Inferior parietal cortex (tissue), 1 donor: ENCODE data around the gene IL4R.
"Not testable (repeated sequence)": the region's sequence is repeated elsewhere in the genome, so short reads cannot be mapped to it uniquely, and the experiment has no call there.

Experiments used
- DNase-seq: peaks from one replicate; pipeline ENCODE4 v3.0.0-alpha.2; 2016; ENCODE audit errors: extremely low spot score

The IL4R gene

DNA sequence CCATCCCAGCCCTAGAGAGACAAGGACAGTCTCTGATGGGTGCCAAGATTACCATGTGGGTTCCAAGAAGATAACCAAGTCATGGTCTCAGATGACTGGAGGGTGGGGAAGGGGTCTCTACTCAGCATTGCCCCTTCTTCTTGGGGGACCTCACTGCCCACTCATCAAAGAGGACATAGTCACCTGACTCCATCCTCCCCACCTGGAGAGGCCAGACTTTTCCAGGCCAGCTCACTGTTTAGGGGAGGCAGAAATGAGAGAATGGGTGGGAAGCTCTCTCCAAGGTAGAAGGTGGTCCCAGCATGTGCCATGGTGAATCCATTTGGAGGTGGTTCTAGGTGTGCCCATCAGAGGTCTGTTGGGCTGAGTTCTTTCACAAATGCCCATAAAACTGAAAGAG is 67.5 kb downstream of the IL4R start:
- no peak for DNase-seq

- no peak for DNase-seq
Measured at GRCh38 chr16:27381974-27382855, 68.4 kb downstream of the IL4R start.

DNA sequence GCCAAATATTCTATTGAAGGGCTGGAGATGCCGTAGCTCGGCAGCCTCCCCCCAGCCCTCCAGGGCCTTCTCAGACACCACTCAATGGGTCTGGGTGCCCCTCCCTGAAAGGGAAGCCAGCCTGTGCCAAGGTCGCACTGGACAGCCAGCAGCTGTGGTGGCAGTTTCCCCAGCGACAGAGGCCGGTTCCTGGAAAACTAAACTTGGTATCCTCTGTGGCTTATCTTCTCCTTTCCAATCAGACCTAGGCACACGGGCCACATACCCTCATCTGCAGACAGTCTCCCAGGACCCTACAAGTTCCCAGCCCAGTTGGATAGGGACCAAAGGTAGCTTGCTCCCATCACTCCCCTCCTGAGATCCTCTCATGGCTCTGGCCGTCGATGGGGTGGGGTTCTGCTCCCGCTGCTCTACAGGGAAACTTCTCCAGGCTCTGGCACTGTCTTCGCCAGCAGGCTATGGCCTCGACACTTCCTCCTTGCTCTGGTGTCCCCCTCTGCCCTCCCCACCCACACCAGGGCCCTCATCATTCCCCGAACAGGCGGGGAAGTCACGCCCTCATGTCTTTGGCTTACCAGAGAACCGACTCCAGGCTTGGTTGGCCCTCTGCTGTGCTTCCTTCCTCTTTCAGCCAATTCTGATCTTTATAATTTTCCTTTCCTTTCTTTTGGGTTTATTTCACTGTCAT is 69.9 kb downstream of the IL4R start:
- DNase-seq = no peak

DNA sequence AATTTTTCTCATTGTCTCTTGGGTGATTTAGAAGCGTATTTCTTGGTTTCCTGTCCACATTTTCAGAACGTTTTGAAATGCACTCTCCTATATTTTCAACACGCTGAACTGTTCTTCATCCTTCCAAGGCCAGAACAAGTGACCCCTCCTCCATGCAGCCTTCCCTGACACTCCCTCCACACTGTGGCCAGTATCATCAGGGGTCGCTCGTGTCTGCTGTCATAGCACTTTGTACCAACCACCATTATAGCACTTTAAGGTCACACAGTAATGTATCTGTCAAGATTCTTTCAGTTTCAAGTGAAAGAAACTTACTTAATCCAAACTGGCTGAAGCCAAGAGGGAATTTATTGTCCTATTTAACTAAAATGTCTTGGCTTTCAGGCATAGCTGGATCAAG is 70.7 kb downstream of the IL4R start:
- DNase-seq = no peak

GRCh38 chr16:27385398-27385797 is 71.6 kb downstream of the IL4R start:
- DNase-seq = no peak

DNA sequence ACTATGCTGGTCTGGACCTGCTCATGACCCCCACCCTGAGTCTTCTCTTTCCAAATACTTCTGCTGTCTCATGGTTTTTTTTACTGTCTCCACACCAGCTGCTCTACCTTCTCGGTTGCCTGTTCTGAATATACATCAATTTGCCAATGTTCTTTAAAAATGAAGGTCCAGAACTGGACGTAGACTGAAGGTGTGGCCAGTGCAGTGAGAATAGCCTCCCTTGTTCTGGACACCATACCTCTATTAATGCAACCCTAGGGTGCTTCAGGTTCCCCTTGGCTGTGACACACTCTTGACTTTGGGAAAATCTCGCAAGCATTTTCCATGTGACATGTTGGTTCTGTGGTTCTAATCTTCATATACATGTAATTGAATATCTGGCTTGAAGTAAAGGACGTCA is 72.9 kb downstream of the IL4R start:
- no peak for DNase-seq

GRCh38 chr16:27387724-27388123 is 74.0 kb downstream of the IL4R start:
- DNase-seq = no peak

- no peak for DNase-seq
Measured at GRCh38 chr16:27389272-27389961, 75.6 kb downstream of the IL4R start.

DNA sequence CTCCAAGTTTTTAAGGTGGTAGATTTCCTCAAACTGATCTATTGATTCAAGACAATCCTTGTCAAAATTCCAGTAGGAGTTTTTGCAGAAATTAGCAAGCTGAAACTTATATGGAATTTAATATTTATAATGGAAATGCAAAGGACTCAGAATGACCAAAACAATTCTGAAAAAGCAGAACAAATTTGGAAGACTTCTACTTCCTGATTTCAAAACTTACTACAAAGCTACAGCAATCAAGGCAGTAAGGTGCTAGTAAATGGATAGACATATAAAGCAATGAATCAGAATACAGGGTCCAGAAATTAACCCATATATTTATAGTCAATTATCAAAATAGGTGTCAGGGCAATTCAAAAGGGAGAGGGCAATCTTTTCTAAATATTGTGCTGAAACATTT is 76.4 kb downstream of the IL4R start:
- DNase-seq = no peak

DNA sequence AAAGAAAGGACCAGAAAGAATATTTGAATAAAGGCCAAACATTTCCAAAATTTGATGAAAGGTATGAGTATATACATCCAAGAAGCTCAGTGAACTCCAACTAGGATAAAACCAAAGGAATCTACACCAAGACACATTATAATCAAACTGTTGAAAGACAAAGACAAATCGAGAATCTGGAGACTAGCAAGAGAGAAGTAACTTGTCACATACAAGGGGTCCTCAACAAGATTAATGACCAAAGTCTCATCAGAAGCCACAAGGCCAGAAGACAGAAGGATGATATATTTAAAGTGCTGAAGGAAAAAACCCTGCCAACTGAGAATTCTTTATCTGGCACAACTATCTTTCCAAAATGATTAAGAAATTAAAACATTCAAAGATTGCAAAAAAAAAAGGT is 78.9 kb downstream of the IL4R start:
- DNase-seq = no peak

- no peak for DNase-seq
Measured at GRCh38 chr16:27394516-27394915, 80.7 kb downstream of the IL4R start.

- not testable (repeated sequence) for DNase-seq
Measured at GRCh38 chr16:27398341-27398893, 84.6 kb downstream of the IL4R start.

DNA sequence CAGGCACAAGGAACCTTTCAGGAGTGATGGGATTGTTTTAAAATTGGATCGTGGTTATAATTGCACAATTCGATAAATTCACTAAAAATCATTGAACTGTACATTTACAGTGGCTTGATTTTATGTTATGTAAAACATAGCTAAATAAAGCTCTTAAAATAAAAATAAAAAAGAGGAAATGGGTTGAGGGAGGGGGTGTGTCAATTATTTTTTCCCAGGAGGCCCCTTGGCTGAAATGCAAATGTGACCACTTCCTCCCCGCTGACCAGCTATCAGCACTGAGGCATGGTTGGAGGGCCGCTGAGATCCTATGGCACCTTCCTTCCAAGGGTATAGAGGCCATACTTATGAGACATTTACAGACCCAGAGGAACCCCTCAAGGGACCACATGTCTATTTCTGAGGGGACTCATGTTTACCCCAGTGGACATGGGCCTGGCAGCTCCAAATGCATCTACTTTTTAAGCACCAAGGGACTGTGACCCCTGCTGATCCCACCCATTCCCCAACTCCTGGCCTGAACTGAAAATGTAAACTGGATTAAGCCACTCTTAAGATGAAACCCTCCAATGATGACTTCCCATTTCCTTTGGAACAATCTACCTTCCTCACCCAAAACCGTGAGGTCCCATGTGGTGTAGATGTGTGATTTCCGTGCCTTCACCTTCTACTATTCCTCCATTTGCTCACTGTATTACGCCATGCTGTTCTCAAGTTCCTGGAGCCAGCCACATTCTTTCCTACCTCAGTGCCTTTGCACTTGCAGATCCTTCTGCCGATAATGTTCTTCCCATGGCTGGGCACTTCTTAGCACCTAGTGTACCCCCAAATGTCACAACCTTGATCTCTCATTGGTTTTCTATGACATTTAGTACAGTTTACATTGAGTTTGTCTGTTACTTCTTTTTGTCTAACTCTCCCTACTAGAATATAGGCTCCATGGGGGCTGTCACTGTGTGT is 85.4 kb downstream of the IL4R start:
- no peak for DNase-seq

DNA sequence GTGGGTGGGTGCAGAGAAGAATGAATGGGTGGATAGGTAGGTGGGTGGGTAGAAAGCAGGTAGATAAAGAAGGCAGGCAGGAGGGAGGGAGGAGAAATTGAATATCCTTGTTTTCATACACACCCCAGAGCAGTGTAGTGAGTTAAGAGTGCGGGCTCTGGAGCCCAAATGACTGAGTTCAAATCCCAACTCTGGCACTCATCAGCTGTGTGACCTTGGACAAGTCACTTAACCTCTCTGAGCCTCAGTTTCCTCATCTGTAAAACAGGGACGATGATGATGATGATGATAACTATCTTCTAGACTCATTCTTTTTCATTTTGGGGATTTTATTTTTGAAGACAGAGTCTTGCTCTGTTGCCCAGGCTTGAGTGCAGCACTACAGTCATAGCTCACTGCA is 86.2 kb downstream of the IL4R start:
- no peak for DNase-seq

GRCh38 chr16:27400751-27401620 is 87.2 kb downstream of the IL4R start:
- DNase-seq = no peak

- no peak for DNase-seq
Measured at GRCh38 chr16:27401768-27402568, 88.2 kb downstream of the IL4R start, which contains the start of gene IL21R. Gene IL21R, plus strand, starts transcription at chr16:27402174. Its CDS starts 27,898 bp downstream, at chr16:27430072.

- no peak for DNase-seq
Measured at GRCh38 chr16:27402569-27402963, 88.8 kb downstream of the IL4R start.

DNA sequence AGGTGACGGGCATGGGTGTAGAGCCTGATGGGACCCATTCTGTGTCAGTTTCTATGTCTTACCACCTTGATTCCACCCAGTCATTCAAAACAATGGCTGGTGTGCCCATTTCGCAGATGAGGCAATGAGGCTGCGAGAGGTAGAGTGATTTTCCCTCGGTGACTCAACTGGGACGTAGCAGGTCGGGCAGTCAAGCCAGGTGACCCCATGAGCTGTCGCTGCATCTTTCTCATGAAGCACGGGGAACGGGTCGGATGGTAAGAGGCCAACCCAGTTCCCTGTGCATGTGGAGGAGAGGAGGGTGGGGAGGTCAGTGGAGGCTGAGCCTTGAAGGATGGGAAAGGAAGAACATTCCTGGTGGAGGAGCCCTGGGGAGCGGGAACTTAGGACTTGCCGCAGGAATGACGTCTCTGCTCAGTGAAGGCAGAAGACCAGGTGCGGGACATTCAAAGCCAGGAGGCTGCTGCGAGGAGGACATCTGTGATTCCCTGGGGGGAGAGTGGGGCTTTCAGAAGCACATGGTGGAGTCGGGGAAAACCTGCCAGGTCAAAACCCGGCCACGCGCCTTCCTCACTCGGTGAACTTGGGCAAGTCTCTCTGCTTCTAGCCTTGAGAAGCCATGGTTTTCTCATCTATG is 89.3 kb downstream of the IL4R start:
- no peak for DNase-seq

DNA sequence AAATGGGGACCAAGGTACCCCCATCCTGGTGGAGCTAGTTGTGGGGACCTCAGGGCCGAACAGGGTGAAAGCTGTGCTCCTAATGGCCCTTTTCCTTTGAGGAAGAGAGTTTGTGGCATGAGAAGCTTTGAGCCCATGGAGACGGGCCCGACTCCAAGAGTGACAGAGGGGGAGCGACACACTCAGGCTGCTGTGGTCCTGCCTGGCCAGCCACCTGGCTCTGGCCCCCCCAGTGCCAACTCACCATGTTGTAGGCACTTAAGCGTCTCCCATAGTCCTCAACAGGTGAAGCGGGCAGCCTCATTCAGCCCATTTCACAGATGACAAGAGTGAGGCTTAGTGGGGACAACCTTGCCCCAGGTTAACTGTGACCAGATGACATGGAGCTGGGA is 89.8 kb downstream of the IL4R start:
- no peak for DNase-seq
